ENCODE data around the gene NUTM2A. TPM values are rescaled to one million over a fixed set of nuclear protein-coding genes. Genes with fewer than 3 reads are reported as not detected.

NUTM2A gene
- 0.05 to 0.13 TPM (median 0.09 TPM) in 4 of 5 replicates, not detected in the other for total RNA-seq (2022; extraction: Qiagen RNA extraction; ENCODE audit: low read depth)

GRCh38 chr10:87225148-87225547 lies at the start of gene NUTM2A:
Gene NUTM2A, plus strand, starts transcription at chr10:87225448. Its CDS starts 383 bp downstream, at chr10:87225831.

Other genes with a start within 250 kb of the NUTM2A start
- gene FAM25A, start 205.2 kb upstream of the NUTM2A start, total RNA-seq (2022; extraction: Qiagen RNA extraction; ENCODE audit: low read depth): not detected in 5 replicates
- 83.4 to 103 TPM (median 97.6 TPM) in 5 replicates for gene GLUD1, start 130.6 kb upstream of the NUTM2A start, total RNA-seq (2022; extraction: Qiagen RNA extraction; ENCODE audit: low read depth)
- gene SHLD2, start 130.2 kb upstream of the NUTM2A start, total RNA-seq (2022; extraction: Qiagen RNA extraction; ENCODE audit: low read depth): 18.3 to 30.6 TPM (median 23.9 TPM) in 5 replicates
- gene NUTM2D, start 132.3 kb downstream of the NUTM2A start, total RNA-seq (2022; extraction: Qiagen RNA extraction; ENCODE audit: low read depth): 0.73 to 1.7 TPM (median 1.3 TPM) in 5 replicates